WI38 (cell line): ENCODE results near the gene C16orf78.

Experiments
- H3K4me3 ChIP-seq: 2 replicates; pipeline ENCODE4 v1.5.1; 2011; ENCODE audit warnings: low read depth, mild to moderate bottlenecking, control low read depth, low read length
- CTCF ChIP-seq: IDR thresholded peaks from 2 replicates; pipeline ENCODE4 v1.5.1; 2012; ENCODE audit warnings: low read depth, mild to moderate bottlenecking, control low read depth, low read length

C16orf78 gene

GRCh38 chr16:49398761-49399160 lies 25.2 kb downstream of the C16orf78 start:
- H3K4me3 ChIP-seq, result no peak overlapping the region
- TF ChIP-seq CTCF, result no peak

DNA sequence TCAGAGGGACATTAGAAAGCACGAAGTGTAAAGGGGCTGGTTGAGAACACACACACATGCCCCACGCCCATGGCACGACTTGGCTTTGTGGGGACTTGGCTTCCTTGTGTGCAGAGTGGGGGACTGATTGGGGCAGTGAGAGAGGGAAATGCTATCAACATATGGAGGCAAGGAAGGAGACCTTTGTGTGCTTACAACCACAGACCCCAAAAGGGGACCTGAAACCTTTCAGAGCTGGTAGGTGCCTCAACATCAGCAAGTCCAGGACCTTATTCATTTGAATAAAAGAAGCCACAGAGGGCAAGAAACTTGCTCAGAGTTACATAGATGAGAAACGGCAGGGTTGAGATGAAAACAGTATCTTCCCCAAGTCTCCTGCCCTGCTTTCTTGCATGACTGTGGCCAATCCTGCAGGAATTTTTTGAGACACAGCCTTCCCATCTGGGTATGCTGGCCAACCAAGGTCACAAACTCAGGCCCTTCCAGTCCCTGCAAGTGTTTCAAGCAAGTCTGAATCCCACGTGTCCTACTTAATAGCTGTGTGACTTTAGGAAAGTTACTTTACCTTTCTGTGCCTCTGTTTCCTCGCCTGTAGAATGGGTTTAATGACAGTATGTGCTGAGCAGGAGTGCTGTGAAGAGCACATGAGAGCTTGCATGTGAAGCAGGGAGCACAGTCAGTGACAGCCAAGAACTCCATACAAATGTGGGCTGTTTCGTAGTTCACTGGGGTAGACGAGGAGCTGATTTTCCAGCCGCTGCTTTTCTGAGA lies 26.2 kb downstream of the C16orf78 start:
- no peak overlapping the region for H3K4me3 ChIP-seq
- TF ChIP-seq CTCF, result no peak

DNA sequence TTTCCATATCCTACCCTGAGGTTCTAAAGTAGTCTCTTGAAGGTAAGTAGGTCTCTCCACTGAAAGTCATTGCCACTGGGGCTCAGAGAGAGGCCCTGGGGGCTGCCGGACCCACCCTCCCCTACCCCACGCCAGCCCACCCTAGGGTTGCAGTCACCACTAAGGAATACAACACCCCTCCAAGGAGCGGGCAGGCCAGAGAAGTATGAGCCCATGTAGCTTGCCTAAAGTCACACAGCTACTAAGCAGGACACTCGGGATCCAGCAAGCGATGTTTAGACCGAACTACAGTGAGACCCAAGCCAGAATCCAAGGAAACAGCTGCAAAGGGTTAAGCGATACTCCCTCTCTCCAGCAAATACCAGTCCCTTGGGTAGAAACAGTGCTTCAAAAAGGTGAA lies 27.0 kb downstream of the C16orf78 start:
- H3K4me3 ChIP-seq, result no peak overlapping the region
- no peak for TF ChIP-seq CTCF

DNA sequence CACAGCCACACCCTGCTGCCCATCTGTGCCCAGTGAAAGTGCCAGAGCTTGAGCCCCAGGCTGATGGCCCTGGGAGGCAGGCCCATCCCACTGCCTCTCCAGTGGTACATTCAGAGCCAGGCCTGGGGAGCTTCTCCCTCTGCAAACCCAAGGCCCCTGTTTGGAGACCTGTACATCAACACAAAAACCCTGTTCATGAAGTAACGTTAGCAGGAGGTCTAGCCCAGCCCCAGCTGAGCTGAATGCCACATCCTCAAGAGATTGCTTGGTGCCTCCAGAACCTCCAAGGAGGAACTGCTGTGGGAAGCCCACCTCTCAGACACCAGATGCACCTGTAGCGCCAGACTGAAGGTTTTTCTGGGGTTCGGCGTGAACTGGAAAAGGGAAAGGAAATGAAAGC lies 31.5 kb downstream of the C16orf78 start:
- no peak overlapping the region for H3K4me3 ChIP-seq
- TF ChIP-seq CTCF, result no peak

DNA sequence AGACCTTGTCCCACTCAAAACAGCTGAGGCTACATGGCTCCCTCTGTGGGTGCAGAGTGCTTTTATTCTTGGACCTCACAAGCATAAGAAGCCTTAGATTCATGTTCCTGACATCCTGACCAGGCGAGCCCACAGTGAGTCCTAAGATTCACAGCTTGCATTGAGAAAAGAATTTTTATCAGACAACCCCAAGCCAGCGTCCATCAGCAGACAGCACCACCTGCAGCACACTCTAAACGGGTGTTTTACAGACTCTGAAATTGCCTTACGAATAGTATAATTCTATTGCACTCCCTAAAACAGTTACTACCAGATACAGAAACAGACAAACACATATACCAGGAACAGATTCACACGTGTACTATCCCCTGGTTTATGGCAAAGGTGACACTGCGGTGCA lies 31.9 kb downstream of the C16orf78 start:
- H3K4me3 ChIP-seq, result no peak overlapping the region
- TF ChIP-seq CTCF, result no peak

GRCh38 chr16:49407873-49408550 lies 34.4 kb downstream of the C16orf78 start:
- 0 out of 2 replicates have a peak, but pooled peaks have one; percentile 23 for TF ChIP-seq CTCF

DNA sequence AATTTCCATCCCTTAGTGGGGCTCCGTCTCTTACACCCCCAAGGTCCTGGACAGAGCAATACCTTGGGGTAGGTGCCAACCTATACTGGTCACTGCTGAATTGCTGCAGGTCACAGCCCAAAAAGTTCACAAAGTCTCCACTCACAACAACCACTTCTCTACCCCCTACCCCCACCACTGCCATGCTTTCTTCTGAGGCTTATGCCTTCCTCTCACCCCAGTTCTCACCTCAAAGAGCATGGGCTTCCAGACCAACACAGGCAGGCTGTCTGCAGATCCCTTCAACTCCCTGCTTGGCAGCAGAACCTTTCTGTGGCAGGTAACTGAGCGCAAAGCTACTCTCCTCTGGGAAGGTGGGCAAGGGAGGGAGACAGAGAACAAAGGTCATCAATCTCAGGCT lies 35.5 kb downstream of the C16orf78 start:
- no peak for TF ChIP-seq CTCF
- H3K4me3 ChIP-seq, result no peak overlapping the region

More at GRCh38 chr16:49407873-49408550, 34.4 kb downstream of the C16orf78 start:
- H3K4me3 ChIP-seq, result no peak overlapping the region
